SK-N-SH (cell line): ENCODE data around the gene RBM33. TPM values are rescaled to one million over a fixed set of nuclear protein-coding genes. Genes with fewer than 3 reads are reported as not detected.

ENCODE experiments used
- CTCF ChIA-PET: fragments of 300-600, 350-600 bp; formaldehyde crosslinking; extraction: SDS; loops from one replicate; lab custom pipeline; 2021; lab: Yijun Ruan, JAX
- POLR2A ChIA-PET: fragments of 350-600 bp; sonication (Branson Sonifier 250); formaldehyde crosslinking; extraction: SDS; loops from one replicate; lab custom pipeline; 2020; ENCODE audit warnings: antibody characterized with exemption, inconsistent platforms; lab: Yijun Ruan, JAX
- DNase-seq: peaks from one replicate; pipeline ENCODE4 v3.0.0; 2012
- H2AFZ ChIP-seq: fragments of 200-600 bp; sonication (generic); 2 replicates; pipeline ENCODE4 v1.8.1; 2016; ENCODE audit warnings: antibody characterized with exemption, mild to moderate bottlenecking, low read depth
- H3F3A ChIP-seq: fragments of 200-600 bp; sonication (generic); replicated peaks from 2 replicates; pipeline ENCODE3; 2016; ENCODE audit warnings: antibody characterized with exemption, mild to moderate bottlenecking; ENCODE audit not compliant: insufficient read depth
- H3K27ac ChIP-seq, 2 experiments: fragments of 200-500 bp in 1 of 2; fragments of 200-600 bp in 1 of 2; sonication (Bioruptor generic) in 1 of 2; sonication (generic), shearing (Covaris generic) in 1 of 2; 2 replicates each; pipeline versions ENCODE4 v1.5.1 to v1.6.1; 2014 to 2016; ENCODE audit warnings: low read depth in 2 of 2, inconsistent platforms in 1 of 2, low read length in 1 of 2, mild to moderate bottlenecking in 1 of 2, mixed read lengths in 1 of 2
- H3K27me3 ChIP-seq: fragments of 200-600 bp; sonication (generic), shearing (Covaris generic); 2 replicates; pipeline ENCODE4 v1.6.1; 2016; ENCODE audit warnings: mixed run types; ENCODE audit not compliant: insufficient read depth
- H3K36me3 ChIP-seq, 2 experiments: fragments of 200-500 bp in 1 of 2; fragments of 200-600 bp in 1 of 2; sonication (Bioruptor generic) in 1 of 2; sonication (generic) in 1 of 2; replicated peaks in 1 of 2; 2 replicates each; pipeline versions ENCODE3 to v1.5.1; 2014 to 2016; ENCODE audit warnings: low read length in 1 of 2, mild to moderate bottlenecking in 1 of 2; ENCODE audit not compliant: insufficient read depth in 2 of 2, control insufficient read depth in 1 of 2
- H3K4me1 ChIP-seq, 2 experiments: fragments of 200-500 bp in 1 of 2; fragments of 200-600 bp in 1 of 2; sonication (Bioruptor generic) in 1 of 2; sonication (generic), shearing (Covaris generic) in 1 of 2; 2 replicates each; pipeline versions ENCODE4 v1.5.1 to v1.6.1; 2014 to 2016; ENCODE audit warnings: low read depth in 1 of 2, low read length in 1 of 2, mixed run types in 1 of 2; ENCODE audit not compliant: insufficient read depth in 2 of 2, control insufficient read depth in 1 of 2
- H3K4me2 ChIP-seq: fragments of 200-600 bp; sonication (generic), shearing (Covaris generic); 2 replicates; pipeline ENCODE4 v1.6.1; 2017; ENCODE audit warnings: mixed run types
- H3K4me3 ChIP-seq, 2 experiments: fragments of 200-500 bp in 1 of 2; fragments of 200-600 bp in 1 of 2; sonication (Bioruptor generic) in 1 of 2; sonication (generic), shearing (Covaris generic) in 1 of 2; 2 replicates each; pipeline versions ENCODE4 v1.5.1 to v1.8.1; 2014 to 2016; ENCODE audit warnings: low read depth in 2 of 2, inconsistent platforms in 1 of 2, low read length in 1 of 2, mild to moderate bottlenecking in 1 of 2, mixed read lengths in 1 of 2, moderate library complexity in 1 of 2
- H3K79me2 ChIP-seq: fragments of 200-600 bp; sonication (generic); 2 replicates; pipeline ENCODE4 v1.8.1; 2017; ENCODE audit warnings: mild to moderate bottlenecking; ENCODE audit not compliant: insufficient read depth
- H3K9ac ChIP-seq: fragments of 200-600 bp; sonication (generic); 2 replicates; pipeline ENCODE4 v1.6.1; 2017; ENCODE audit warnings: mixed run types
- H3K9me2 ChIP-seq: fragments of 200-600 bp; sonication (generic); 2 replicates; pipeline ENCODE4 v1.6.1; 2017; ENCODE audit warnings: mixed run types
- H3K9me3 ChIP-seq: fragments of 200-600 bp; sonication (generic); 2 replicates; pipeline ENCODE4 v1.6.1; 2017; ENCODE audit warnings: mixed run types, mild to moderate bottlenecking, moderate library complexity
- H4K20me1 ChIP-seq: fragments of 200-600 bp; sonication (generic); 2 replicates; pipeline ENCODE4 v1.6.1; 2017; ENCODE audit warnings: mild to moderate bottlenecking, mixed run types; ENCODE audit not compliant: insufficient read depth
- ELF1 ChIP-seq: IDR thresholded peaks from 2 replicates; pipeline ENCODE4 v1.4.0; 2012
- EP300 ChIP-seq, 2 experiments: IDR thresholded peaks; 2 replicates each; pipeline versions ENCODE4 v1.4.0 to v1.6.1; 2012; ENCODE audit warnings: borderline replicate concordance in 1 of 2, low read depth in 1 of 2, low read length in 1 of 2
- EZH2phosphoT487 ChIP-seq: fragments of 200-600 bp; sonication (generic); IDR thresholded peaks from 2 replicates; pipeline ENCODE4 v1.6.1; 2017; ENCODE audit warnings: low read depth, mixed run types, mild to moderate bottlenecking, antibody characterized with exemption, moderate library complexity, borderline replicate concordance
- FOSL2 ChIP-seq: IDR thresholded peaks from 2 replicates; pipeline ENCODE4 v1.4.0; 2012; ENCODE audit warnings: low read depth, mild to moderate bottlenecking, moderate library complexity, borderline replicate concordance
- GATA2 ChIP-seq: sonication (generic); formaldehyde crosslinking; IDR thresholded peaks from 2 replicates; pipeline ENCODE4 v1.5.0; 2020; ENCODE audit warnings: mild to moderate bottlenecking, missing genetic modification reagents
- NRF1 ChIP-seq: IDR thresholded peaks from 2 replicates; pipeline ENCODE4 v1.6.1; 2012; ENCODE audit warnings: low read depth, mild to moderate bottlenecking, low read length
- POLR2AphosphoS5 ChIP-seq: IDR thresholded peaks from 2 replicates; pipeline ENCODE4 v1.6.1; 2012; ENCODE audit warnings: low read depth, low read length
- RAD21 ChIP-seq: IDR thresholded peaks from 2 replicates; pipeline ENCODE4 v1.6.1; 2012; ENCODE audit warnings: mild to moderate bottlenecking, low read length
- SIN3A ChIP-seq: IDR thresholded peaks from 2 replicates; pipeline ENCODE4 v1.6.1; 2012; ENCODE audit warnings: low read depth, mild to moderate bottlenecking, low read length, moderate library complexity, borderline replicate concordance
- TAF1 ChIP-seq: IDR thresholded peaks from 2 replicates; pipeline ENCODE4 v1.6.1; 2012; ENCODE audit warnings: low read depth, mild to moderate bottlenecking, low read length, moderate library complexity, borderline replicate concordance
- TCF12 ChIP-seq: IDR thresholded peaks from 2 replicates; pipeline ENCODE4 v1.4.0; 2012
- YY1 ChIP-seq: IDR thresholded peaks from 2 replicates; pipeline ENCODE4 v1.4.0; 2012; ENCODE audit warnings: low read depth, mild to moderate bottlenecking
- WGBS: methylation state at CpG from one replicate; pipeline ENCODE4 v1.1.6; 2017; ENCODE audit warnings: low lambda C conversion rate; 5-methylcytosine and 5-hydroxymethylcytosine counted together
- polyA plus RNA-seq, 3 experiments: library from polyadenylated mRNA; depleted of rRNA; stranded (reverse); fragments of >200 nt; gene quantifications; 2 replicates each; pipeline ENCODE4 v1.2.3, GENCODE V29; 2012
- TF ChIP-seq, protein P1 (sequence below): IDR thresholded peaks from 2 replicates; pipeline ENCODE4 v1.4.0; 2012; ENCODE audit warnings: low read depth
- TF ChIP-seq, protein P2 (sequence below): fragments of 200-600 bp; sonication (generic); IDR thresholded peaks from 2 replicates; pipeline ENCODE4 v1.6.1; 2017; ENCODE audit warnings: antibody characterized with exemption, mild to moderate bottlenecking, moderate library complexity
- TF ChIP-seq, protein P3 (sequence below): fragments of 150-350 bp; IDR thresholded peaks from 2 replicates; pipeline ENCODE4 v1.6.1; 2017; ENCODE audit warnings: antibody characterized with exemption, low read length, low read depth, borderline replicate concordance
- TF ChIP-seq, protein P4 (sequence below): fragments of 150-350 bp; IDR thresholded peaks from 2 replicates; pipeline ENCODE4 v1.6.1; 2016; ENCODE audit warnings: mild to moderate bottlenecking, low read depth, low read length

The RBM33 gene
- polyA plus RNA-seq, 1 of the 3 experiments (the other 2 are of a cell fraction) = 13.8 TPM

DNA sequence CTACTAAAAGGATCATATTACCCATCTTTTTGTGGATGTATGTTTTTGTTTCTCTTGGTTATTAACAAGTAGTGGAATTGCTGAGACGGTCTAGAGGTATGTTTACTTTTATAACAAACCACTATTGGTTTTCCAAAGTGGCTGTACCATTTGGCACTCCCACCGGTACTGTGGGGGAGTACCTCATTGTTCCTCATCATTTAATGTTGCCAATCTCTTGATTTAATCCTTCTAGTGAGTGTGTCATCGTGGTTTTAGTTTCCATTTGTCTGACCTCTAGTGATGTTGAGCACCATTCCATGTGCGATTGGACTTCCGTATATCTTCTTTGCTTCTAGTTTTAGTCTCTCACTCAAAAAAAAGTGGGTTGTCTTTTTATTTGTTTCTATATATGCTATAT is 50.4 kb downstream of the RBM33 start:
- Histone ChIP-seq H3K4me2 (no peak overlapping the region), H3K4me3 (no peak overlapping the region), H3K79me2 (peaks cover 100% of the 10 kb centered on the region), H3K9ac (no peak overlapping the region), H3K9me3 (no peaks in the 10 kb centered on the region), H4K20me1 (peaks cover 94% of the 10 kb centered on the region), H3K27me3 (no peaks in the 10 kb centered on the region), H3K36me3 (peaks cover 5 to 20% of the 10 kb centered on the region in 2 experiments), H2AFZ (no peak overlapping the region), H3K9me2 (no peaks in the 10 kb centered on the region), H3K4me1 (peaks cover 0 to 2% of the 10 kb centered on the region in 2 experiments; a peak in 1 of 4 replicates), H3F3A (peaks cover 8% of the 10 kb centered on the region), H3K27ac (no peak overlapping the region)
- DNase-seq = no peak
- 93% methylated on average over 5 of the region's 5 CpGs for WGBS
- ChIA-PET CTCF (interaction anchor here (0.9 to 1.5 kb wide), 2 partner anchors 9 to 96 kb away, joined by 3 to 5 read pairs; no protein-coding TSS in a partner anchor), POLR2A (no interaction called here)
- TF ChIP-seq FOSL2 (no peak), SIN3A (no peak), EZH2phosphoT487 (no peak), ELF1 (no peak), TCF12 (no peak), EP300 (IDR thresholded peaks at IDR 0.05; ENCODE audit: borderline replicate concordance in 1 of 2, low read depth in 1 of 2, low read length in 1 of 2) (no peak), NRF1 (no peak), GATA2 (CRISPR knock-in tag) (no peak), YY1 (no peak), TAF1 (no peak), RAD21 (no peak), POLR2AphosphoS5 (no peak)
- TF ChIP-seq, protein P1, sequence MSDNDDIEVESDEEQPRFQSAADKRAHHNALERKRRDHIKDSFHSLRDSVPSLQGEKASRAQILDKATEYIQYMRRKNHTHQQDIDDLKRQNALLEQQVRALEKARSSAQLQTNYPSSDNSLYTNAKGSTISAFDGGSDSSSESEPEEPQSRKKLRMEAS = no peak
- TF ChIP-seq, protein P2, sequence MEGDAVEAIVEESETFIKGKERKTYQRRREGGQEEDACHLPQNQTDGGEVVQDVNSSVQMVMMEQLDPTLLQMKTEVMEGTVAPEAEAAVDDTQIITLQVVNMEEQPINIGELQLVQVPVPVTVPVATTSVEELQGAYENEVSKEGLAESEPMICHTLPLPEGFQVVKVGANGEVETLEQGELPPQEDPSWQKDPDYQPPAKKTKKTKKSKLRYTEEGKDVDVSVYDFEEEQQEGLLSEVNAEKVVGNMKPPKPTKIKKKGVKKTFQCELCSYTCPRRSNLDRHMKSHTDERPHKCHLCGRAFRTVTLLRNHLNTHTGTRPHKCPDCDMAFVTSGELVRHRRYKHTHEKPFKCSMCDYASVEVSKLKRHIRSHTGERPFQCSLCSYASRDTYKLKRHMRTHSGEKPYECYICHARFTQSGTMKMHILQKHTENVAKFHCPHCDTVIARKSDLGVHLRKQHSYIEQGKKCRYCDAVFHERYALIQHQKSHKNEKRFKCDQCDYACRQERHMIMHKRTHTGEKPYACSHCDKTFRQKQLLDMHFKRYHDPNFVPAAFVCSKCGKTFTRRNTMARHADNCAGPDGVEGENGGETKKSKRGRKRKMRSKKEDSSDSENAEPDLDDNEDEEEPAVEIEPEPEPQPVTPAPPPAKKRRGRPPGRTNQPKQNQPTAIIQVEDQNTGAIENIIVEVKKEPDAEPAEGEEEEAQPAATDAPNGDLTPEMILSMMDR = no peak
- TF ChIP-seq, protein P3, sequence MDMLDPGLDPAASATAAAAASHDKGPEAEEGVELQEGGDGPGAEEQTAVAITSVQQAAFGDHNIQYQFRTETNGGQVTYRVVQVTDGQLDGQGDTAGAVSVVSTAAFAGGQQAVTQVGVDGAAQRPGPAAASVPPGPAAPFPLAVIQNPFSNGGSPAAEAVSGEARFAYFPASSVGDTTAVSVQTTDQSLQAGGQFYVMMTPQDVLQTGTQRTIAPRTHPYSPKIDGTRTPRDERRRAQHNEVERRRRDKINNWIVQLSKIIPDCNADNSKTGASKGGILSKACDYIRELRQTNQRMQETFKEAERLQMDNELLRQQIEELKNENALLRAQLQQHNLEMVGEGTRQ = no peak
- TF ChIP-seq, protein P4, sequence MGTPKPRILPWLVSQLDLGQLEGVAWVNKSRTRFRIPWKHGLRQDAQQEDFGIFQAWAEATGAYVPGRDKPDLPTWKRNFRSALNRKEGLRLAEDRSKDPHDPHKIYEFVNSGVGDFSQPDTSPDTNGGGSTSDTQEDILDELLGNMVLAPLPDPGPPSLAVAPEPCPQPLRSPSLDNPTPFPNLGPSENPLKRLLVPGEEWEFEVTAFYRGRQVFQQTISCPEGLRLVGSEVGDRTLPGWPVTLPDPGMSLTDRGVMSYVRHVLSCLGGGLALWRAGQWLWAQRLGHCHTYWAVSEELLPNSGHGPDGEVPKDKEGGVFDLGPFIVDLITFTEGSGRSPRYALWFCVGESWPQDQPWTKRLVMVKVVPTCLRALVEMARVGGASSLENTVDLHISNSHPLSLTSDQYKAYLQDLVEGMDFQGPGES = no peak
